ENCODE results near the gene RNU11. TPM values are rescaled to one million over a fixed set of nuclear protein-coding genes. Genes with fewer than 3 reads are reported as not detected.

RNU11 gene
- total and polyA plus RNA-seq, 2 of the 4 experiments (the other 2 are of a cell fraction) = not detected

DNA sequence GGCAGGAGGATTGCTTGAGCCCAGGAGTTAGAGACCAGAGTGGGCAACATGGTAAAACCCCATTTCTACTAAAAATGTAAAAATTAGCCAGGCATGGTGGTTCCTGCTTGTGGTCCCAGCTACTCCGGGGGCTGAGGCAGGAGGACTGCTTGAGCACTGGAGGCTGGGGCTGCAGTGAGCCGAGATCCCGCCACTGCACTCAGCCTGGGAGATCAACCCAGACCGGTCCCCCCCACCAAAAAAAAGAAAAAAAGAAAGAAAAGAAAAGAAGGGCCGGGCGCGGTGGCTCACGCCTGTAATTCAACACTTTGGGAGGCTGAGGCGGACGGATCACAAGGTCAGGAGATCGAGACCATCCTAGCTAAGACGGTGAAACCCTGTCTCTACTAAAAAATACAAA is 18.4 kb downstream of the RNU11 start:
- intact Hi-C loops (cut with micrococcal nuclease) = loop anchor here (5.0 kb wide), 1 partner anchor 70 kb away; the partner anchor contains the start of gene YTHDF2
- Histone ChIP-seq H3K18ac (ENCODE audit: low read depth, low read length) (no peak overlapping the region), H3K79me1 (ENCODE audit: low read depth in 1 of 2, low read length in 2 of 2) (peaks cover 12 to 23% of the 10 kb centered on the region in 2 experiments), H3K27me3 (ENCODE audit: control insufficient read depth, insufficient read depth, low read length) (no peaks in the 10 kb centered on the region), H3K4me1 (ENCODE audit: control insufficient read depth, insufficient read depth, low read length) (peaks cover 2% of the 10 kb centered on the region), H2BK5ac (ENCODE audit: low read depth, low read length, poor library complexity, severe bottlenecking) (no peak overlapping the region), H3K4ac (ENCODE audit: low read depth, low read length) (no peak overlapping the region), H3K23ac (ENCODE audit: low read depth, low read length) (no peak overlapping the region), H4K5ac (ENCODE audit: low read depth, low read length) (no peak overlapping the region), H3K9ac (ENCODE audit: low read depth, low read length) (no peak overlapping the region), H3K27ac (ENCODE audit: insufficient read depth, low read length) (no peak overlapping the region), H3K9me1 (ENCODE audit: insufficient read depth, low read length) (no peaks in the 10 kb centered on the region), H2BK120ac (ENCODE audit: low read depth, low read length) (no peak overlapping the region), H2AFZ (replicated peaks; ENCODE audit: low read length, poor library complexity) (no peak overlapping the region), H2AK9ac (replicated peaks; ENCODE audit: low read depth, low read length, poor library complexity) (no peak overlapping the region), H3K9me3 (ENCODE audit: control insufficient read depth, insufficient read depth, low read length) (no peaks in the 10 kb centered on the region), H3K36me3 (ENCODE audit: control insufficient read depth, insufficient read depth, low read length) (no peaks in the 10 kb centered on the region), H4K8ac (ENCODE audit: low read depth in 2 of 2, low read length in 2 of 2) (no peak overlapping the region), H2AK5ac (ENCODE audit: low read depth, low read length) (no peak overlapping the region), H3K14ac (replicated peaks; ENCODE audit: low read depth, low read length) (no peak overlapping the region), H2BK15ac (ENCODE audit: low read depth, low read length) (no peak overlapping the region), H3K4me3 (ENCODE audit: insufficient read depth, low read depth, low read length) (no peak overlapping the region), H2BK20ac (ENCODE audit: low read depth, low read length) (no peak overlapping the region), H3K4me2 (ENCODE audit: low read depth, low read length) (no peak overlapping the region), H4K91ac (ENCODE audit: insufficient read depth, low read depth, low read length) (no peak overlapping the region), H4K20me1 (ENCODE audit: insufficient read depth, low read length) (no peaks in the 10 kb centered on the region), H3K56ac (ENCODE audit: extremely low read depth, insufficient read depth, low read length) (no peak overlapping the region)
- WGBS, 2 experiments (ENCODE audit: extremely low coverage in 2 of 2, insufficient read length in 1 of 2) = no CpG with 5 or more reads among the region's 12 CpGs
- DNase-seq (no peak), ATAC-seq (ENCODE audit: low read depth) (no peak)
- dilution Hi-C loops (cut with HindIII; ENCODE audit: low sequenced_read_pairs, unreplicated experiment) = no loop called here
- POLR2A ChIA-PET (ENCODE audit: unreplicated experiment) = no interaction called here
- BruUV-seq (replicated peaks) = no TSS peak
- TF ChIP-seq FOS (IDR thresholded peaks at IDR 0.05; ENCODE audit: low read depth, low read length) (no peak), RFX5 (IDR thresholded peaks at IDR 0.05; ENCODE audit: low read depth, low read length) (no peak), POLR2A (IDR thresholded peaks at IDR 0.05; ENCODE audit: low read depth, low read length) (no peak), SMC3 (IDR thresholded peaks at IDR 0.05; ENCODE audit: low read depth, low read length) (no peak), BHLHE40 (IDR thresholded peaks at IDR 0.05; ENCODE audit: low read depth, low read length) (no peak), CHD1 (IDR thresholded peaks at IDR 0.05; ENCODE audit: low read depth, low read length) (no peak), RCOR1 (IDR thresholded peaks at IDR 0.05; ENCODE audit: insufficient replicate concordance, low read length) (no peak), MAFK (IDR thresholded peaks at IDR 0.05; ENCODE audit: low read depth, low read length) (no peak), RAD21 (IDR thresholded peaks at IDR 0.05; ENCODE audit: low read length) (no peak)
- TF ChIP-seq, protein P1, sequence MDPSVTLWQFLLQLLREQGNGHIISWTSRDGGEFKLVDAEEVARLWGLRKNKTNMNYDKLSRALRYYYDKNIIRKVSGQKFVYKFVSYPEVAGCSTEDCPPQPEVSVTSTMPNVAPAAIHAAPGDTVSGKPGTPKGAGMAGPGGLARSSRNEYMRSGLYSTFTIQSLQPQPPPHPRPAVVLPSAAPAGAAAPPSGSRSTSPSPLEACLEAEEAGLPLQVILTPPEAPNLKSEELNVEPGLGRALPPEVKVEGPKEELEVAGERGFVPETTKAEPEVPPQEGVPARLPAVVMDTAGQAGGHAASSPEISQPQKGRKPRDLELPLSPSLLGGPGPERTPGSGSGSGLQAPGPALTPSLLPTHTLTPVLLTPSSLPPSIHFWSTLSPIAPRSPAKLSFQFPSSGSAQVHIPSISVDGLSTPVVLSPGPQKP (IDR thresholded peaks at IDR 0.05; ENCODE audit: borderline replicate concordance, low read depth, low read length) = no peak
- TF ChIP-seq, protein P2, sequence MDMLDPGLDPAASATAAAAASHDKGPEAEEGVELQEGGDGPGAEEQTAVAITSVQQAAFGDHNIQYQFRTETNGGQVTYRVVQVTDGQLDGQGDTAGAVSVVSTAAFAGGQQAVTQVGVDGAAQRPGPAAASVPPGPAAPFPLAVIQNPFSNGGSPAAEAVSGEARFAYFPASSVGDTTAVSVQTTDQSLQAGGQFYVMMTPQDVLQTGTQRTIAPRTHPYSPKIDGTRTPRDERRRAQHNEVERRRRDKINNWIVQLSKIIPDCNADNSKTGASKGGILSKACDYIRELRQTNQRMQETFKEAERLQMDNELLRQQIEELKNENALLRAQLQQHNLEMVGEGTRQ (IDR thresholded peaks at IDR 0.05; ENCODE audit: low read depth, low read length) = no peak
- CTCF ChIA-PET = no interaction called here
- in situ Hi-C loops (cut with MboI; ENCODE audit: low sequenced_read_pairs) = no loop called here
